Breast epithelium (tissue), 4 donors: ENCODE data around the gene SMYD1. TPM values are rescaled to one million over a fixed set of nuclear protein-coding genes. Genes with fewer than 3 reads are reported as not detected.

ENCODE experiments used
- DNase-seq, 2 donors: peaks; one replicate each; pipeline ENCODE4 v3.0.0-alpha.2; 2019; ENCODE audit warnings: low spot score in 2 of 2
- H3K27ac ChIP-seq, 2 donors: fragments of 200-600 bp; sonication (generic) in 1 of 2; one replicate each; pipeline ENCODE4 v1.5.1; 2016 to 2019; ENCODE audit warnings: mild to moderate bottlenecking in 1 of 2
- H3K27me3 ChIP-seq, 2 donors: fragments of 200-600 bp; sonication (generic) in 1 of 2; one replicate each; pipeline versions ENCODE4 v1.5.1 to v1.6.0; 2017 to 2019; ENCODE audit warnings: control low read depth in 1 of 2, mild to moderate bottlenecking in 1 of 2
- H3K36me3 ChIP-seq: fragments of 200-600 bp; one replicate; pipeline ENCODE4 v1.5.1; 2019
- H3K4me1 ChIP-seq, 2 donors: fragments of 200-600 bp; sonication (generic); one replicate each; pipeline ENCODE4 v1.5.1; 2016 to 2019; ENCODE audit warnings: control low read depth in 1 of 2
- H3K4me3 ChIP-seq, 3 donors: fragments of 200-600 bp; sonication (generic); 1 replicate in 2 of 3; 2 replicates in 1 of 3; pipeline ENCODE4 v1.5.1; 2016 to 2019; ENCODE audit warnings: mild to moderate bottlenecking in 3 of 3, moderate library complexity in 2 of 3
- H3K9me3 ChIP-seq, 2 donors: fragments of 200-600 bp; sonication (generic) in 1 of 2; one replicate each; pipeline ENCODE4 v1.5.1; 2016 to 2019; ENCODE audit warnings: control low read depth in 1 of 2
- CTCF ChIP-seq, 3 donors: fragments of 450-650 bp; IDR thresholded peaks; one replicate each; pipeline ENCODE4 v1.5.1; 2016 to 2017; ENCODE audit warnings: antibody characterized with exemption in 3 of 3, mild to moderate bottlenecking in 3 of 3, moderate library complexity in 3 of 3
- POLR2A ChIP-seq: fragments of 450-650 bp; IDR thresholded peaks from one replicate; pipeline ENCODE4 v1.6.1; 2016; ENCODE audit warnings: antibody characterized with exemption, mild to moderate bottlenecking, moderate library complexity
- POLR2AphosphoS5 ChIP-seq, 3 donors: sonication (generic); formaldehyde crosslinking; IDR thresholded peaks; one replicate each; pipeline ENCODE4 v1.6.1; 2017; ENCODE audit warnings: antibody characterized with exemption in 3 of 3
- intact Hi-C: fragments of 100-400 bp; cut with DNase I; formaldehyde crosslinking; loops from one replicate; pipeline ENCODE4 v1.15.1; 2023; ENCODE audit warnings: low total_unique reads
- total RNA-seq, 3 donors: library from RNA; depleted of rRNA; stranded (reverse); fragments of >200 nt; gene quantifications; one replicate each; pipeline ENCODE4 v1.1.0, GENCODE V29; 2016

SMYD1 gene
- total RNA-seq, 3 donors from 2014 or later, result 0.29 to 3.3 TPM; not detected in 1

- DNase-seq, result peak; percentile 95
- Histone ChIP-seq H3K36me3 (no peaks in the 10 kb centered on the region), H3K27ac (peak within 1 kb of the TSS; percentile 94 to 99), H3K27me3 (no peaks in the 10 kb centered on the region), H3K4me3 (peak within 1 kb of the TSS; percentile 74 to 96 (median 91)), H3K4me1 (peaks cover 0 to 4% of the 10 kb centered on the region in 2 donors), H3K9me3 (no peaks in the 10 kb centered on the region)
- TF ChIP-seq POLR2AphosphoS5 (IDR thresholded peaks at IDR 0.05) (peak; percentile 86 to 95 (median 92)), POLR2A (peak; percentile 94), CTCF (IDR thresholded peaks at IDR 0.05) (peak in 2 of 3 donors; percentile 23 to 25)
- intact Hi-C loops, result no loop called here
Measured at GRCh38 chr2:88055371-88056128, 12.1 kb upstream of the SMYD1 start, which contains the start of gene KRCC1. Gene KRCC1, minus strand, starts transcription at chr2:88055783. Its CDS starts 27,220 bp downstream, at chr2:88028563.

- intact Hi-C loops, result no loop called here
- DNase-seq, result no peak
- Histone ChIP-seq H3K9me3 (no peaks in the 10 kb centered on the region), H3K27ac (no peak overlapping the region), H3K27me3 (no peaks in the 10 kb centered on the region), H3K36me3 (no peaks in the 10 kb centered on the region), H3K4me3 (no peak overlapping the region), H3K4me1 (peaks cover 0 to 4% of the 10 kb centered on the region in 2 donors)
- TF ChIP-seq POLR2A (no peak), POLR2AphosphoS5 (IDR thresholded peaks at IDR 0.05) (no peak), CTCF (IDR thresholded peaks at IDR 0.05) (no peak)
Measured at GRCh38 chr2:88057437-88057844, 10.2 kb upstream of the SMYD1 start.

GRCh38 chr2:88058191-88058590 lies 9.4 kb upstream of the SMYD1 start:
- intact Hi-C loops, result loop anchor here (2.0 kb wide), 1 partner anchor 105 kb away; no protein-coding TSS in a partner anchor
- TF ChIP-seq POLR2AphosphoS5 (IDR thresholded peaks at IDR 0.05) (no peak), CTCF (IDR thresholded peaks at IDR 0.05) (no peak), POLR2A (no peak)
- no peaks in the 10 kb centered on the region for H3K27me3 ChIP-seq

GRCh38 chr2:88059979-88060906 lies 7.4 kb upstream of the SMYD1 start:
- H3K36me3 ChIP-seq, result no peaks in the 10 kb centered on the region
- intact Hi-C loops, result loop anchor here (2.0 kb wide), 1 partner anchor 103 kb away; no protein-coding TSS in a partner anchor

More at GRCh38 chr2:88058191-88058590, 9.4 kb upstream of the SMYD1 start:
- no peak for DNase-seq
- Histone ChIP-seq H3K36me3 (no peaks in the 10 kb centered on the region), H3K27ac (no peak overlapping the region), H3K4me3 (no peak overlapping the region), H3K9me3 (no peaks in the 10 kb centered on the region), H3K4me1 (peaks cover 0 to 4% of the 10 kb centered on the region in 2 donors)

More at GRCh38 chr2:88059979-88060906, 7.4 kb upstream of the SMYD1 start:
- Histone ChIP-seq H3K27ac (no peak overlapping the region), H3K9me3 (no peaks in the 10 kb centered on the region), H3K4me1 (no peaks in the 10 kb centered on the region), H3K27me3 (no peaks in the 10 kb centered on the region), H3K4me3 (no peak overlapping the region)
- no peak for DNase-seq
- TF ChIP-seq POLR2A, result no peak
- TF ChIP-seq CTCF (IDR thresholded peaks at IDR 0.05), result peak; percentile 41 to 71 (median 67)
